NCI-H460 (cell line): ENCODE results near the gene MEF2A. TPM values are rescaled to one million over a fixed set of nuclear protein-coding genes. Genes with fewer than 3 reads are reported as not detected.

ENCODE experiments used
- DNase-seq: peaks from one replicate; pipeline ENCODE4 v3.0.0-alpha.2; 2016; ENCODE audit warnings: low read depth; ENCODE audit errors: extremely low read depth
- total RNA-seq: library from RNA; depleted of rRNA; stranded (reverse); fragments of >200 nt; shearing (Covaris generic); gene quantifications from 2 replicates; pipeline ENCODE4 v1.2.3, GENCODE V29; 2014

The MEF2A gene
- total RNA-seq, 1 experiment from 2014 or later, result 15.1 TPM

DNA sequence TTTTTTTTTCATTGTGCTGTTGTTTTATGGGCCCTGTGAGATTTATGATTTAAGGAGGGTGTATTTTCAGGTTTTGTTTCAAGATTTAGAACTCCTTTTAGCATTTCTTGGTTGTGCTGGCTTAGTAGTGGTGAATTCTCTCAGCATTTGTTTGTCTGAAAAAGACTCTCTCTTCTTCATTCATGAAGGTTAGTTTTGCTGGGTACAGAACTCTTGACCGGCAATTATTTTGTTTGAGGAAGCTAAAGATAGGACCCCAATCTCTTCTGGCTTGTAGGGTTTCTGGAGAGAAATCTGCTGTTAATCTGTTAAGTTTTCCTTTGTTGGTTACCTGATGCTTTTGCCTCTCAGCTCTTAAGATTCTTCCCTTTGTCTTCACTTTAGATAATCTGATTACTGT, 120.5 kb downstream of the MEF2A start:
- DNase-seq, result no peak

- no peak for DNase-seq
These were observed 127.0 kb downstream of the MEF2A start for GRCh38 chr15:99692825-99693224.

GRCh38 chr15:99696096-99696495, 130.3 kb downstream of the MEF2A start:
- no peak for DNase-seq

DNA sequence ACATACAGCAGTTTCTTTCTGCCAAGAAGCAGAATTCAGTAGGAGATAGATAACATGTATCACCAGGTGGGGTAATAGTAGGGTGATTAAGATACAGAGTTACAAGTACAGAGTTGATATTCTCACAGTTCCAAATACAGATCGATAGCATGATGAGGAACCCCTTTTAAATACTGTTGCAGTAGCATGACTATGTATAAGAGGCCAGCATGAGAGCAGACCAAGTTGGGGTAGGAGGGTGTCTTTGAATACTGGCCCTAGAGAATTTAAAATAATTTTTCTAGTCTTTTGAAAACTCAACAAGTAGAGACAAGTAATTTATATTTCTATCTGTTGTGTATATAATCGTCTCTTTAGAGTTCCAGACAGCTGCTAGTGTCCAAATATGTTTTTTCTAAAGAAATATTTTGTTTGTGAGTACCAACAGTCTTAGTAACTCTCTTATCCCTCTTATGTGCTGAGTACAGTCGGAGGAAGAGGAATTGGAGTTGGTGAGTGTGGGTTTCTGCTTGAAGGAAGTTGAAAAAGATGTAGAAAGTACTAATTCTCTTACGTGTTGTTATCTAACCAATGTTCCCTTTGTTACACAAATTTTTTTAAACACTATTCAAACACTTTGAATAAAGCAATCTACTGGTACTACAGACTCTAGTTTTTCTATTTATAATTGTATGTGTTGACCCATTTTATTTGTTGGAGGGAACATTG, 137.3 kb downstream of the MEF2A start:
- no peak for DNase-seq

DNA sequence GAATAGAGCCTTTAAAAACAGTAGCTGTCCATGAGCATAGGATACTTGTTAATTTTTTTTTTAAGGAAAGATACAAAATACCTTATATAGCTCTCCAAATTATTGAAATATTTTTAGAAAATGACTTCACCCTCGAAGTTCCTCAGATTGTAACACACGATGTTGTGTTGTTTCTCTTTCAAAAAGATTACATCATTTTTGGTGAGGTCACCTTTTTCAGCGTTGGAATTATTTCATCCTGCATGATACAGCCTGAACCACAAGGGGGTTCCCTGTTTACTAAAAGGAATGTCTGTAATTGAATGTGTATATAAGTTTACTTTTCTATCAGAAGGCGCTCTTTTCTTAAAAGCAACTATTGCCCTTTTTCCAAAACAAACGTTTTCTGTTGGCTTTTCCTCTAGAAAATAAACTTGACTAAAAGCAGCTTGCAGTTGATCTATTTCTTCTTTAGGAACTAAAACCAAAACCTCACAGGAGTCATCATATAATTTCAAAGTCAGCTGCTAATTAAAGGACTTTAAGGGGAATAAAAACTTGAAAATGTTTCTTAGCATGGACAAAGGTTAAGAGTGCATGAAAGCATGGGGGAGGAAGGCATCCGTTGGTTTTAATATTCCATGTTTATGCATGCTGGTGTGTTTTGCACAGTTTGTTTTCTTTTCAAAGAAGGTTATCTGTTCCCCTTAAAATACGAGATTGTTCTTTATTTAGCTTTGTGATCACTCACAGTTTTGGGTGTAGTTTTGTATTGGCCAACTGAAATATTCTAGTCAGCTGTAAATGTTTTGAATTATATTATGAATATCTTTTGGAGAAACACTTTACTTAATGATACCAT, 138.0 kb downstream of the MEF2A start:
- DNase-seq, result peak; percentile 80

GRCh38 chr15:99704444-99704838, 138.7 kb downstream of the MEF2A start:
- peak; percentile 86 for DNase-seq

GRCh38 chr15:99706557-99707303, 140.9 kb downstream of the MEF2A start:
- DNase-seq, result no peak

- no peak for DNase-seq
These were observed 141.9 kb downstream of the MEF2A start for GRCh38 chr15:99707473-99708270.

DNA sequence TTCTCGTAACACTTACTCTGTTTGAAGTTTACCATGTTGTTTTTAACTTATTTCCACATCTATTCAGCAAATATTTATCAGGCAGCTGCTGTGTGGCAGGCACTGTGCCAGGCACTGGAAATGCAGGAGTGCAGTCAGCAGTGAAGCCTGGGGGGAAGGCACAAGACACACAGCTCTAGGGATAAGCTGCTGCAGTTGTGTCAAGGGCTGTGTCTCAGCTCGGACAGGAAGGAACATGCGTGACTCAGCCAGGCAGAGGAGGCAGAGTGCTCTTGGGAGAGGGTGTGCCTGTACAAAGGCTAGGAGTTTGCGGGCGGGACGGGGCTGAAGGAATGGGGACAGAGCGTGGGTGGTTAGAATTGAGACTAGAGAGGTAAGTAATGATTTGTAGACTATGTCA, 142.8 kb downstream of the MEF2A start:
- peak; percentile 82 for DNase-seq

DNA sequence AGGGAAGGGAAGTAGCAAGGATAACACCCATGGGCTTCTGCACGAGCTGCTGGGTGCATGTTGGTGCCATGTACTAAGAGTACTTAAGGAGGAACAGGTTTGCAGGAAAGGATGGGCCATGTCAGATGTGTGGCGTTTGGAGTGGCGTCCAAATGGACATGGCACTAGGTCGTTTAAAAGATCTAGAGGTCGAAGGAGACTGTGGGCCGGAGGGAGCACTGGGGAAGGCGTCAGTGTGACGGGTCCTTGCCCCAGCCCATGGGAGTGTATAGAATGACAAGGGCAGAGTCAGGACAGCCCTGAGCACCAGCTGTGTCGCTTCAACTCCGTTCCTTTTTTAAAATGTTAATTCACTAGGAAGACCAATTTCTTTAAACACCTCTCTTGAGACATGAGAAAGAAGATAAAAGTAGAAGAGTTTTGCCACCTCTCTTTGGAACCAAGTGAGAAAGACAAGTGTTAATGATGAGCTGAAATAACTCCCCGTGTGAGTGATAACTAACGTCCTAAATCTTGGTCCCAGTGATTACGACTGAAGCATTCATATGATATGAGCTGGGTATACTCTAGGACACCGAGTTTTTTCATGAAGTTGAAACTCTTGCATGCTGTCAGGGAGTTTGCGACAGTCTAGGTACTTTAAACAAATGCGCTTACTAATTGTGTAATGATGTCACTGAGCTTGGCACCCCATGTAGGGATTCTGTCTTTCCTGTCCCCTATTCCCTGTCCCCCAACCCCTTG, 143.6 kb downstream of the MEF2A start:
- no peak for DNase-seq

- no peak for DNase-seq
These were observed 145.8 kb downstream of the MEF2A start for GRCh38 chr15:99711625-99712024.

- DNase-seq, result no peak
These were observed 146.6 kb downstream of the MEF2A start for GRCh38 chr15:99712415-99712814.

DNA sequence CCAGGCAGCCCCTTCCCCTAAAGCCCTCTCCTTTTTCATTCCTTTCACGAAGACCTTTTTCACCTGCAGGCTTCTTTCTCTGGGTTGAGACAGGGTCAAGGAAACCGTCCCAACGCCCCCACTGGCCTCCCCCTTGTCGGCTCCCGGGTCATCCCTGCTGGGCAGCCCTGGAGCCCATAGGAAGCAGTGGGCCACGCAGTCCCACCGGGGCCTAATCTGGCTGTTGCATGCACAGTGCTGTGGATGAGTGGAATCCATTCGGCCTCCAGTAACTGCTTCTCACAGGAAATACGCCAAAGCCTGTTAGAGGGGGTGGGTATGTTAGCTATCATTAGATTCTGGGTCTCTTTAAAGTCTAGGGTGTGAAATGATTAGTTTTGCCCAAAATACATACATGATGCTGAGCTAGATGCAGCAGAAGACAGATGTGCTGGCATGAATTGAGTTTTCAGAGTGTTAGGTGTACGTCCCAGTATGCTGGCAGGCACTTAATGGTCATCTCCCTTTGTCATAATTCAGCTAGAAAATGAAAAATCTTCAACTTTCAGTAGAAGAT, 150.8 kb downstream of the MEF2A start:
- DNase-seq, result no peak

DNA sequence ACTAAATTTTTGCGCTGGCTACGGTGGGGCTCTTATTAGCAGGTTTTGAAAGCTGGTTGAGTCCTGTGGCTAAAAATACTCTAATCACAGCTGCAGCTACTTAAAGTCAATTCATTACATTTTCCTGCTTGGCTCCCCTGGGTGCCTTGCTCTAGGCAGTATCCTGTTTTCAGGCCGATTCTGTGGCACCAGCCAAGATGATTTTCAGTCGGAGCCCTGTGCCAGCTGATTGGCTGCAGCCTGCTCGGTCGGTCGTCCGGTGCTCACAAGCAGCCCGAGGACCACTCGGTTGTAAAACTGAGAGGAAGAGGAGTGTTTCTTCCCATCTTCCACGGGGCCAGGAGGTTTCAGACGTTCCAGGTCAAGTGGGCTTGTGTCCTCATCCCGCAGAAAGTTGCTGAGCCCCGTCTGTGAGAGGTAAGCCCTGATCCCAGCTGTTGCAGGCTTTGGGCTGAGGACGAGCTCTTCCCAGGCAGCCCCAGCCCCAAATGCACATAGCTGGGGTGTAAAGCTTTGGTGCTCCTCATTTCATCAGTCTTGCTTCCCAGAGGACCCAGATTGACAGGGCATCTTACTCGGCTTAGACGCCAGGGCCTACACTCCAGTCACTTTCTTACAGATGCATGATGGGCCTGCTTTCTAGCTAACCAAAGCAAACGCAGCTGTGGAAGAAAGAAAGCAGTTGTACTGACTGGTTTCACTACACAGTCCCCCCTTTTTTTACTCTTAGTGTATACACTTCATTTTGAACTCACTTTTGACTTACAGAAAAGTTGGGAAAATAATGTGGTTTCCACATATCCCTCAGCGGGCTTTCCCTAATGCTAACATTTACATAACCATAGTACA, 151.6 kb downstream of the MEF2A start:
- no peak for DNase-seq

GRCh38 chr15:99718421-99718820, 152.6 kb downstream of the MEF2A start:
- DNase-seq, result no peak

- DNase-seq, result no peak
These were observed 153.3 kb downstream of the MEF2A start for GRCh38 chr15:99719096-99719541.

- DNase-seq, result no peak
These were observed 154.7 kb downstream of the MEF2A start for GRCh38 chr15:99720533-99720932.

DNA sequence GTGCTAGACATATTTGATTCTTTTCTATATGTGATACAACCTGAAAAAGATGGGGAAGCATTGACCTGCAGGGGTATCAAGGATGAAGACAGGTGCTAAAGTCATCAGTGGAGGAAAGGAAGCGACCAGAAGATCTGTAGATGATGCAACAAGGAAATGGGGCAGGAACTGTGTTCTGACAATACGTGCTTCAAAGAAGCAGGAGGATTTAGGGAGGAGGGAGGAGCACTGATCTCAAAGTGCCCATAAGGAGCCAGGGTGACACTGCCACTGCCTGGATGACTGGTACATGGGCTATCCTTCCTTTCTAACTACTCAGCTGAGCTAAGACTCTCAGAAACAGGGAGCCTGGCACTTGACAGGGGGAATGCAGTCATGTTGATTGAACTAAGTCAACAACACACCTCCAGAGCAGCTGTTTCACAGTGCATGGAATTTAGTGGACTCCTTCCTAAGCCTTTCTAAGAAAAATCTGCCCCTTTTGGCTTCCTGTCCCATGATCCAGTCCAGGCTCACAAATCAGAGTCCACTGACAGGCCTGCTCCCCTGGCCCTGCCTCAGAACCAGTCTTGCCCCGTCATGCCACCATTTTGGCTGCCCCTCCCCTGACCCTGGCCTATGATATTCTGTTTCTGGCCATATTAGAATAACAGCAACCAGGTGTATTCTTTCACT, 155.5 kb downstream of the MEF2A start:
- no peak for DNase-seq
